Right lobe of liver (tissue), 6 donors: ENCODE measurements around the gene AHDC1. TPM values are rescaled to one million over a fixed set of nuclear protein-coding genes. Genes with fewer than 3 reads are reported as not detected.

Experiments
- ATAC-seq, 4 donors: fragments of 200-7000 bp; cut with Tn5 transposase; one replicate each; pipeline ENCODE4 v1.9.1; 2020; ENCODE audit warnings: mild to moderate bottlenecking in 4 of 4, moderate library complexity in 4 of 4
- DNase-seq, 3 donors: peaks; one replicate each; pipeline ENCODE4 v3.0.0-alpha.2; 2020
- H3K27ac ChIP-seq, 3 donors: fragments of 200-600 bp; one replicate each; pipeline ENCODE4 v1.8.0; 2022
- H3K27me3 ChIP-seq, 2 donors: fragments of 200-600 bp; one replicate each; pipeline ENCODE4 v1.8.0; 2022
- H3K36me3 ChIP-seq, 4 donors: fragments of 200-600 bp; sonication (generic) in 1 of 4; one replicate each; pipeline versions ENCODE4 v1.5.1 to v1.8.0; 2017 to 2022; ENCODE audit warnings: control low read depth in 1 of 4
- H3K4me1 ChIP-seq, 4 donors: fragments of 200-600 bp; sonication (generic) in 1 of 4; one replicate each; pipeline versions ENCODE4 v1.5.1 to v1.8.0; 2017 to 2022; ENCODE audit warnings: control low read depth in 1 of 4
- H3K4me3 ChIP-seq, 3 donors: fragments of 200-600 bp; one replicate each; pipeline ENCODE4 v1.8.0; 2022
- H3K9me3 ChIP-seq, 4 donors: fragments of 200-600 bp; sonication (generic) in 1 of 4; one replicate each; pipeline versions ENCODE4 v1.5.1 to v1.8.0; 2017 to 2022; ENCODE audit warnings: control low read depth in 1 of 4
- POLR2A ChIP-seq: fragments of 450-650 bp; IDR thresholded peaks from one replicate; pipeline ENCODE4 v1.6.1; 2017; ENCODE audit warnings: antibody characterized with exemption, mild to moderate bottlenecking
- WGBS: methylation state at CpG from one replicate; pipeline ENCODE4 v1.1.6; 2018; ENCODE audit warnings: low coverage, low lambda C conversion rate; ENCODE audit not compliant: insufficient coverage; ENCODE audit errors: missing lambda C conversion rate; 5-methylcytosine and 5-hydroxymethylcytosine counted together
- intact Hi-C, 2 donors: fragments of 100-400 bp; cut with DNase I; formaldehyde crosslinking; loops; one replicate each; pipeline versions ENCODE4 v1.11.2 to v1.14.1; 2022
- total RNA-seq, 6 experiments: library from RNA; depleted of rRNA in 2 of 6; stranded (reverse); fragments of >200 nt in 2 of 6; fragmentation: NEBNext Ultra II Directional in 3 of 6; extraction: Animal tissue kit (Norgen Biotek cat#: 25700) in 3 of 6; gene quantifications; one replicate each; pipeline versions ENCODE4 v1.1.0 to v1.2.4, GENCODE V29; 2016 to 2023
- TF ChIP-seq, protein P1 (sequence below), 4 donors: fragments of 200-600 bp in 3 of 4; fragments of 450-650 bp in 1 of 4; IDR thresholded peaks; one replicate each; pipeline versions ENCODE4 v1.5.1 to v1.8.0; 2016 to 2022; ENCODE audit warnings: antibody characterized with exemption in 4 of 4, mild to moderate bottlenecking in 2 of 4
- donor health status: DM: no; HTN: yes; CAD: no.
- donor health status: DM: no; HTN: no; CAD: no.
- donor health status: DM: no; HTN: no; CAD: no.
- donor health status: DM: no; HTN: yes; CAD: no.
- donor health status: DM: no; HTN: yes; CAD: no.

Gene AHDC1
- total RNA-seq, 6 experiments from 2014 or later, result 5.5 to 21.3 (median 10.9) TPM

DNA sequence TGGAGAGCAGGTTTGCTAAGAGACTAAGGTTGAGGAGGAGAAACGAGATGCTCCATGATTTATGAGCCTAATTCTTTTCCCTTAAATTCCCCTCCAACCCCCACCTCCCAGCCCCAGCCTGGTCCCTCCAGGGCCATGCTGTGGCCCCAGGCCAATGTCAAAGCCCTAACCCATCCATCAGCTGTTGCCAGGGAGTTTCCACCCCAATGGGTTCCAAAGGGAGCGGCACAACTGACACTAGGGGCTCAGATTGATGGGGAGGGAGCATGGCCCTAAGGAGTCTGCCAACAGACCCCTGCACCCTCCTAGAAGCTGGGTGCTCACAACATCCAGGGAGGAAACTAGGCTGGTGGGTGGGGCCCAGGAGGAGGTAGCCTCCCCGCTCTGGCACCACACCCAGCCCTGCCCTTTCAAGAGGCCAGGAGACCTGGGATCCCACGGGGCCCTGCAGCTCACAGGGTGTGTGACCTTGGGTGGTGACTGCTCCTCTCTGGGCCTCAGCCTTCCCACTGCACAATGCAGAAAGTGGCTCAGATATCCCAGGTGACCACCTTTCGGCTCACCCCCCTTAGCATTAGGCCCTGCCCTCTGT, 12.9 kb downstream of the AHDC1 start:
- DNase-seq (no peak), ATAC-seq (no peak)
- WGBS, result no CpG with 5 or more reads among the region's 5 CpGs
- no peaks in the 10 kb centered on the region for H3K27me3 ChIP-seq
- TF ChIP-seq POLR2A, result no peak
- TF ChIP-seq, protein P1, sequence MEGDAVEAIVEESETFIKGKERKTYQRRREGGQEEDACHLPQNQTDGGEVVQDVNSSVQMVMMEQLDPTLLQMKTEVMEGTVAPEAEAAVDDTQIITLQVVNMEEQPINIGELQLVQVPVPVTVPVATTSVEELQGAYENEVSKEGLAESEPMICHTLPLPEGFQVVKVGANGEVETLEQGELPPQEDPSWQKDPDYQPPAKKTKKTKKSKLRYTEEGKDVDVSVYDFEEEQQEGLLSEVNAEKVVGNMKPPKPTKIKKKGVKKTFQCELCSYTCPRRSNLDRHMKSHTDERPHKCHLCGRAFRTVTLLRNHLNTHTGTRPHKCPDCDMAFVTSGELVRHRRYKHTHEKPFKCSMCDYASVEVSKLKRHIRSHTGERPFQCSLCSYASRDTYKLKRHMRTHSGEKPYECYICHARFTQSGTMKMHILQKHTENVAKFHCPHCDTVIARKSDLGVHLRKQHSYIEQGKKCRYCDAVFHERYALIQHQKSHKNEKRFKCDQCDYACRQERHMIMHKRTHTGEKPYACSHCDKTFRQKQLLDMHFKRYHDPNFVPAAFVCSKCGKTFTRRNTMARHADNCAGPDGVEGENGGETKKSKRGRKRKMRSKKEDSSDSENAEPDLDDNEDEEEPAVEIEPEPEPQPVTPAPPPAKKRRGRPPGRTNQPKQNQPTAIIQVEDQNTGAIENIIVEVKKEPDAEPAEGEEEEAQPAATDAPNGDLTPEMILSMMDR (IDR thresholded peaks at IDR 0.05), result no peak
- intact Hi-C loops, result loop anchor here in 1 of 2 donors (10.0 kb wide), 1 partner anchor 186 kb away; no protein-coding TSS in a partner anchor
- H3K27ac ChIP-seq, result no peak overlapping the region
- no peaks in the 10 kb centered on the region for H3K36me3 ChIP-seq
- no peak overlapping the region for H3K4me3 ChIP-seq
- H3K4me1 ChIP-seq, result no peaks in the 10 kb centered on the region
- H3K9me3 ChIP-seq, result no peaks in the 10 kb centered on the region

GRCh38 chr1:27589841-27590426, 14.0 kb downstream of the AHDC1 start:
- Histone ChIP-seq H3K27me3 (no peaks in the 10 kb centered on the region), H3K4me3 (no peak overlapping the region), H3K4me1 (no peaks in the 10 kb centered on the region), H3K9me3 (no peaks in the 10 kb centered on the region), H3K36me3 (no peaks in the 10 kb centered on the region), H3K27ac (no peak overlapping the region)
- DNase-seq, result no peak
- intact Hi-C loops, result loop anchor here in 1 of 2 donors (10.0 kb wide), 1 partner anchor 185 kb away; no protein-coding TSS in a partner anchor
- TF ChIP-seq, protein P1 (IDR thresholded peaks at IDR 0.05), result no peak
- TF ChIP-seq POLR2A, result no peak
- ATAC-seq, result peak in 3 of 4 donors; percentile 6 to 37 (median 30)
- 72% methylated on average over 3 of the region's 13 CpGs for WGBS

GRCh38 chr1:27589441-27589840, 14.5 kb downstream of the AHDC1 start:
- DNase-seq (no peak), ATAC-seq (no peak)
- H3K36me3 ChIP-seq, result no peaks in the 10 kb centered on the region
- no peak overlapping the region for H3K27ac ChIP-seq
- H3K4me3 ChIP-seq, result no peak overlapping the region
- intact Hi-C loops, result no loop called here
- no peaks in the 10 kb centered on the region for H3K9me3 ChIP-seq
- H3K27me3 ChIP-seq, result no peaks in the 10 kb centered on the region
- WGBS, result 63% methylated on average over 2 of the region's 6 CpGs
- H3K4me1 ChIP-seq, result no peaks in the 10 kb centered on the region
- TF ChIP-seq, protein P1 (IDR thresholded peaks at IDR 0.05), result no peak
- no peak for TF ChIP-seq POLR2A

DNA sequence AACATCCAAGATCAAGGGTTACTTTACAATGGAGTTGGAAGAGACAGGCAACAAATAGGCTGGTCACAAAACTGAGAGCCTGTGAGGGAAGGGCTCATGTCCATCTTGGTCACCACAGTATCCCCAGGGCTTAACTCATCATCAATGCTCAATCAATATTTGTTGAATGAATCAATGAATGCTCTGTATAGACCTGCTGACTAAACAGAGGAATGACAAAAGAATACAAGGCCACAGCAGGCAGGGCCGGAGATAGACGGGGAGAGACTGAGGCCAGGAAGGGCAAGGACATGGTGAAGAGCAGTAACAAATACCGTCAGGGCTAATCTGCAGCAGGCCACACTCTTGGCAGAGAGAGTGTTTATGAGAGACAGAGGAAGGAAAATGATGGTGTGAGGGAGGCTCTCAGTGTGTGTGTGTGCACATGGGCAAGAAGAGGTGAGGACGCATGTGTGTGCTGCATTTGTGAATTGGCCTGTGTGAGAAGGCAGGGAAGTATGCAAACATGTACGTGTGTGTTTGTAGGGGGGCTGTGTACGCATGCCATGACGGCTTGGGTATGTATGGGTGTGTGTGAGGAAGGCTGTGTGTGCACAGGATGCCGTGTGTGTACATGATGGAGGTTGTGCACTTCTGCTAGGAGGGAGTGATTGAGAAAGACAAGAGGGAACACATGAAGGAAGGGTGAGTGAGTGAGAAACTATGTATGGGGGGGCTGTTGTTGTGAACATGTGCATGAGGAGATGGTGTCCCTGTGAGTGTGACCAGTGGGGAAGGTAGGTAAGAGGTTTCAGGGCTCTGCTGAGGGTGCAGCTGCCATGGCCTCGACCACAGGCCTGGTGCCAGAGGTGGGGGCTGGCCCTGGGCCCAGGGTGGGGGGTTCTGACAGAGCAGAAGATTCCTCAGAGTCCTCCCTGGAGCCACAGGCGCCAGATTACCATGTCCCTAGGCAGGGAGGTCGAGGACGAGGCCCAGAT, 15.4 kb downstream of the AHDC1 start:
- no peak for TF ChIP-seq POLR2A
- TF ChIP-seq, protein P1 (IDR thresholded peaks at IDR 0.05), result no peak
- DNase-seq (no peak), ATAC-seq (peak; percentile 21 to 69 (median 54))
- WGBS, result 68% methylated on average over 8 of the region's 12 CpGs
- intact Hi-C loops, result no loop called here
- no peaks in the 10 kb centered on the region for H3K4me1 ChIP-seq
- H3K9me3 ChIP-seq, result no peaks in the 10 kb centered on the region
- H3K27me3 ChIP-seq, result no peaks in the 10 kb centered on the region
- no peaks in the 10 kb centered on the region for H3K36me3 ChIP-seq
- H3K27ac ChIP-seq, result no peak overlapping the region
- no peak overlapping the region for H3K4me3 ChIP-seq
